ENCODE measurements around the gene CRELD2. TPM values are rescaled to one million over a fixed set of nuclear protein-coding genes. Genes with fewer than 3 reads are reported as not detected.
A peak's percentile ranks its signal among the peaks of the same experiment; 100 is the strongest.

The CRELD2 gene
- total RNA-seq, 2 experiments from 2014 or later = 58.0 to 58.1 TPM

DNA sequence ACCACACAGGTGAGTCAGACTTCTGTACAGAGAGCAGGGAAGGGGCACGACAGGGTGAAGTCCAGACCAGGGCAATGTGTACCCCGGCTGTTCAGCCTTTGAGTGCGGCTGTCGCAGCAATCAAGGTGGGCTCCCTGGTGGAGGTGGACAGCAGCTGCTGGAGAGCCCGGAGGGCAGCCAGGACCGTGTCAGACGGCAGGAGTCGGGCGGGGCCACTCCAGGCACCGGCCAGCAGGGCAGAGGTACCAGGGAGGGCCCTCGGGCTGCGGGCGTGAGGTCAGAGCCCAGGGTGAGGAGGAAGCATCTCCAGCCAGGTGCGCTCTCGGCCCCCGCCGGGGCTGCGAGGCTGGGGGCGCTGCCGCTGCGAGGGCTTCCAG is 41.3 kb downstream of the CRELD2 start:
- no peaks in the 10 kb centered on the region for H3K9me3 Mint-ChIP-seq (ENCODE audit: insufficient read depth)
- H3K27ac Mint-ChIP-seq = peak overlapping the region; percentile 81
- peak overlapping the region; percentile 66 for H3K4me3 Mint-ChIP-seq
- H3K4me1 Mint-ChIP-seq (ENCODE audit: low read depth) = peaks cover 28% of the 10 kb centered on the region
- ChIA-PET POLR2A (interaction anchor here (1.0 to 2.8 kb wide), 8 partner anchors 9 to 567 kb away, joined by 3 to 15 read pairs (median 4); no protein-coding TSS in a partner anchor), CTCF (interaction anchor here (1.2 kb wide), 1 partner anchor 23 kb away, joined by 3 read pairs; no protein-coding TSS in a partner anchor)
- ATAC-seq (no peak), DNase-seq (no peak)
- H3K27me3 Mint-ChIP-seq (ENCODE audit: low read depth) = no peaks in the 10 kb centered on the region
- peaks cover 29% of the 10 kb centered on the region for H3K36me3 Mint-ChIP-seq (ENCODE audit: low read depth)

- peak; percentile 95 for DNase-seq
- ChIA-PET POLR2A (interaction anchor here (1.0 to 2.8 kb wide), 8 partner anchors 9 to 566 kb away, joined by 3 to 15 read pairs (median 4); no protein-coding TSS in a partner anchor), CTCF (interaction anchor here (1.2 kb wide), 1 partner anchor 24 kb away, joined by 3 read pairs; no protein-coding TSS in a partner anchor)
- H3K4me1 Mint-ChIP-seq (ENCODE audit: low read depth) = peaks cover 31% of the 10 kb centered on the region
- peak within 1 kb of the TSS; percentile 86 for H3K27ac Mint-ChIP-seq
- H3K4me3 Mint-ChIP-seq = peak within 1 kb of the TSS; percentile 88
- H3K9me3 Mint-ChIP-seq (ENCODE audit: insufficient read depth) = no peaks in the 10 kb centered on the region
- ATAC-seq = peak; percentile 86
- H3K27me3 Mint-ChIP-seq (ENCODE audit: low read depth) = no peaks in the 10 kb centered on the region
- H3K36me3 Mint-ChIP-seq (ENCODE audit: low read depth) = peaks cover 30% of the 10 kb centered on the region
Measured at GRCh38 chr22:49960159-49961004, 41.9 kb downstream of the CRELD2 start, which contains the start of gene PIM3. TSS of gene PIM3 (plus strand) at chr22:49960772. CDS start at chr22:49960948, 176 bp downstream.

GRCh38 chr22:49961005-49961600 is 42.7 kb downstream of the CRELD2 start:
- H3K27me3 Mint-ChIP-seq (ENCODE audit: low read depth) = no peaks in the 10 kb centered on the region

GRCh38 chr22:49961601-49962011 is 43.2 kb downstream of the CRELD2 start:
- peak overlapping the region; percentile 86 for H3K27ac Mint-ChIP-seq
- DNase-seq (no peak), ATAC-seq (no peak)
- ChIA-PET POLR2A (interaction anchor here (1.3 to 2.8 kb wide), 8 partner anchors 9 to 36 kb away, joined by 4 to 15 read pairs (median 6); no protein-coding TSS in a partner anchor), CTCF (interaction anchor here (1.0 to 1.5 kb wide), 3 partner anchors 31 to 194 kb away, joined by 3 to 4 read pairs (median 3); no protein-coding TSS in a partner anchor)
- H3K4me3 Mint-ChIP-seq = peak overlapping the region; percentile 88
- H3K27me3 Mint-ChIP-seq (ENCODE audit: low read depth) = no peaks in the 10 kb centered on the region
- peaks cover 36% of the 10 kb centered on the region for H3K4me1 Mint-ChIP-seq (ENCODE audit: low read depth)
- H3K36me3 Mint-ChIP-seq (ENCODE audit: low read depth) = peaks cover 30% of the 10 kb centered on the region
- no peaks in the 10 kb centered on the region for H3K9me3 Mint-ChIP-seq (ENCODE audit: insufficient read depth)

More at GRCh38 chr22:49961005-49961600, 42.7 kb downstream of the CRELD2 start:
- peak; percentile 60 for DNase-seq
- CTCF ChIA-PET = interaction anchor here (1.0 to 1.5 kb wide), 3 partner anchors 25 to 194 kb away, joined by 3 to 4 read pairs (median 3); no protein-coding TSS in a partner anchor
- Mint-ChIP-seq H3K4me3 (peak overlapping the region; percentile 88), H3K27ac (peak overlapping the region; percentile 86), H3K36me3 (ENCODE audit: low read depth) (peaks cover 30% of the 10 kb centered on the region), H3K9me3 (ENCODE audit: insufficient read depth) (no peaks in the 10 kb centered on the region), H3K4me1 (ENCODE audit: low read depth) (peaks cover 32% of the 10 kb centered on the region)
- POLR2A ChIA-PET = interaction anchor here (1.1 to 2.8 kb wide), 9 partner anchors 9 to 36 kb away, joined by 3 to 15 read pairs (median 5); no protein-coding TSS in a partner anchor
- peak; percentile 4 for ATAC-seq

DNA sequence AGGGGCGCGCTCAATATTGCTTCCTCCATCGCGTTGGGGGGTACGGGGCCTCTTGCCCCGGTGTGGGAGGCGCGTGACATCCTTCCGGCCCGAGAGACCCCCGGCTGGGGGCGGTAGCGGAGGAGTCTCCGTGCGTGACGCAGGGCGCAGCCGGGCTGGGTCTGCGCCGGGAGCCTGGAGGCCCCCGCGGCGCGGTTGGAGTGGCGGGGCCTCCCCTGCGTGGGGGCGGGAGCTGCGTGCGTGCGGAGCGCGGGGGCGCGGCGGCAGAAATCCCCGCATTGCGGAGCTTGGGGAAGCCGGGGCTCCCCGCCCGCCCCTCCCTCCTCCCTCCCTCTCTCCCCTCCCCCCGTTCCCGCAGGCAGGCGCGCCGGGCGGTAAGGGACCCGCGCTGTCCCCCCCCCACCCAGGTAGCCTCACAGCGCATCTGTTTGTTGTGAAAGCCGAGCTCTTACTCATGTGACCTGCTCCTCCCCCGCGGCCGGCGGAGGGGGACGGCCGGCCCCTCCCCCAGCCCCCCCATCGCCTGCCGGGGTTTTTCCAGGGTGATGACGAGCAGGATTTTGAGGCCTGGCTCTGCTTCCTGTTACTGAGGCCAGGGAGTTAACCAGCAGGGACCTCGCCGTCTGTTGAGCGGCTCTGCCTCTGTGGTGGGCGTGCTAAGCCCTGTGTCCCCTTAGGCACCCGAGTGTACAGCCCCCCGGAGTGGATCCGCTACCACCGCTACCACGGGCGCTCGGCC is 43.7 kb downstream of the CRELD2 start:
- POLR2A ChIA-PET = interaction anchor here (1.0 to 2.8 kb wide), 6 partner anchors 8 to 68 kb away, joined by 3 to 15 read pairs (median 8); no protein-coding TSS in a partner anchor
- Mint-ChIP-seq H3K27me3 (ENCODE audit: low read depth) (no peaks in the 10 kb centered on the region), H3K27ac (peak overlapping the region; percentile 86), H3K36me3 (ENCODE audit: low read depth) (peaks cover 30% of the 10 kb centered on the region), H3K9me3 (ENCODE audit: insufficient read depth) (no peaks in the 10 kb centered on the region), H3K4me1 (ENCODE audit: low read depth) (peaks cover 36% of the 10 kb centered on the region), H3K4me3 (peak overlapping the region; percentile 88)
- DNase-seq (peak; percentile 73), ATAC-seq (no peak)
- CTCF ChIA-PET = interaction anchor here (1.0 to 1.5 kb wide), 4 partner anchors 31 to 195 kb away, joined by 3 to 6 read pairs (median 4); no protein-coding TSS in a partner anchor

DNA sequence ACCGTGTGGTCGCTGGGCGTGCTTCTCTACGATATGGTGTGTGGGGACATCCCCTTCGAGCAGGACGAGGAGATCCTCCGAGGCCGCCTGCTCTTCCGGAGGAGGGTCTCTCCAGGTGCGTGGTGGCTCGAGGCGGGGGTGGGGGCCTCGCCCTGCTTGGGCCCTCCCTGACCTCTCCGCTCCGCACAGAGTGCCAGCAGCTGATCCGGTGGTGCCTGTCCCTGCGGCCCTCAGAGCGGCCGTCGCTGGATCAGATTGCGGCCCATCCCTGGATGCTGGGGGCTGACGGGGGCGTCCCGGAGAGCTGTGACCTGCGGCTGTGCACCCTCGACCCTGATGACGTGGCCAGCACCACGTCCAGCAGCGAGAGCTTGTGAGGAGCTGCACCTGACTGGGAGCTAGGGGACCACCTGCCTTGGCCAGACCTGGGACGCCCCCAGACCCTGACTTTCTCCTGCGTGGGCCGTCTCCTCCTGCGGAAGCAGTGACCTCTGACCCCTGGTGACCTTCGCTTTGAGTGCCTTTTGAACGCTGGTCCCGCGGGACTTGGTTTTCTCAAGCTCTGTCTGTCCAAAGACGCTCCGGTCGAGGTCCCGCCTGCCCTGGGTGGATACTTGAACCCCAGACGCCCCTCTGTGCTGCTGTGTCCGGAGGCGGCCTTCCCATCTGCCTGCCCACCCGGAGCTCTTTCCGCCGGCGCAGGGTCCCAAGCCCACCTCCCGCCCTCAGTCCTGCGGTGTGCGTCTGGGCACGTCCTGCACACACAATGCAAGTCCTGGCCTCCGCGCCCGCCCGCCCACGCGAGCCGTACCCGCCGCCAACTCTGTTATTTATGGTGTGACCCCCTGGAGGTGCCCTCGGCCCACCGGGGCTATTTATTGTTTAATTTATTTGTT is 44.6 kb downstream of the CRELD2 start:
- CTCF ChIA-PET = interaction anchor here (1.1 to 1.4 kb wide), 2 partner anchors 32 to 67 kb away, joined by 3 to 6 read pairs; no protein-coding TSS in a partner anchor
- Mint-ChIP-seq H3K9me3 (ENCODE audit: insufficient read depth) (no peaks in the 10 kb centered on the region), H3K4me3 (peak overlapping the region; percentile 88), H3K27ac (peak overlapping the region; percentile 81), H3K27me3 (ENCODE audit: low read depth) (no peaks in the 10 kb centered on the region), H3K4me1 (ENCODE audit: low read depth) (peaks cover 43% of the 10 kb centered on the region), H3K36me3 (ENCODE audit: low read depth) (peaks cover 30% of the 10 kb centered on the region)
- DNase-seq (no peak), ATAC-seq (no peak)
- POLR2A ChIA-PET = interaction anchor here (0.6 to 2.8 kb wide), 5 partner anchors 8 to 67 kb away, joined by 3 to 15 read pairs (median 7); partner anchors contain the start of genes ALG12 and CRELD2

GRCh38 chr22:49963647-49964026 is 45.2 kb downstream of the CRELD2 start:
- DNase-seq = peak; percentile 25
- Mint-ChIP-seq H3K9me3 (ENCODE audit: insufficient read depth) (no peaks in the 10 kb centered on the region), H3K4me1 (ENCODE audit: low read depth) (peaks cover 43% of the 10 kb centered on the region), H3K36me3 (ENCODE audit: low read depth) (peaks cover 30% of the 10 kb centered on the region), H3K4me3 (peak overlapping the region; percentile 63), H3K27me3 (ENCODE audit: low read depth) (no peaks in the 10 kb centered on the region), H3K27ac (peak overlapping the region; percentile 52)
- ATAC-seq = no peak
- POLR2A ChIA-PET = no interaction called here
- CTCF ChIA-PET = no interaction called here

DNA sequence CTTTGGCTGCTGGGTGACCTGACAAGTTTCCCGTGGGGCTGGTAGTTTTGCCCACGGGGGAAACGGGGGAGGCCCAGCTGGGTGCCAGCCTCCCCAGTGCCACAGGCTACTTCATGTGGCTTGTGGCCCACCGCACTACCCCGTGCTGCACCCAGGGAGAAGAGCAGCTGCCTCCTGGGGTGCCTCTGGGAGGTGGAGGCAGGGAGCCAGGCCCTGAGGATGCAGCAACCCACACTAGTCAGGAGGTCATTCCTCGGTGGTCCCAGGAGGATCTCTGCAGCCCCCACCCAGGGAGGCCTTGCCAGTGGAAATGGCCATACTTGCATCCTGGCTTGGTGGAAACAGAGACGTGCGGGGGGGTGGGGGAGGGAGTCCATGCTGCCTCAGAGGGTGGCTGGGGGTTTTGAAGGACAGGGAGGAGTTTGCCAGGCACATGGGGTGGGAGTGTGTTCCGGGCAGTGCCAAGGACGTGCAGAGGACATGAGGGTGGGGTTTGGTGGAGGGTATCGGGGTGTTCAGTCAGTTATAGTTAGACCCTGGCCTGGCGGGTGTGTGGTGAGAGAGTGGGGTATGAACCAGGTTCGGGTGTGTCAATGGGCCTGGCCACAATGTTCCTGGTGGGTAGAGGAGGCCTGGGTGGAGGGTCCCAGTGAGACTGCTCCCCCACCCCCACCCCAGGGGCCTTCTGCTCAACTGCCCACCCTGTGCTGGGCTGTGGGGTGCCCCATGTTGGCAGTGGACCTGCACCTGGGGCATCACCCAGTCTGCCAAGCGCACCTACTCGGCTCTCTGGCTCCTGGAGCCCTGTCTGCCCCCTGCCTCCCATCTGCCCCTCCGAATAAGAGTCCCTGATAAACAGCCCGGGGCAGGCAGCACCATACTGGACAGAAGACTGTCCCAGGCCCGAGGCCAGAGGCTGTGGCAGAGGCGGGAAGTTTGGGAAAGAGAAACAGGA is 46.0 kb downstream of the CRELD2 start:
- Mint-ChIP-seq H3K9me3 (ENCODE audit: insufficient read depth) (no peaks in the 10 kb centered on the region), H3K27me3 (ENCODE audit: low read depth) (no peaks in the 10 kb centered on the region), H3K4me1 (ENCODE audit: low read depth) (peaks cover 36% of the 10 kb centered on the region), H3K4me3 (peak overlapping the region; percentile 63), H3K36me3 (ENCODE audit: low read depth) (peaks cover 30% of the 10 kb centered on the region), H3K27ac (peak overlapping the region; percentile 52)
- ATAC-seq (no peak), DNase-seq (peak; percentile 51)
- POLR2A ChIA-PET = no interaction called here
- CTCF ChIA-PET = no interaction called here

GRCh38 chr22:49965091-49966040 is 46.9 kb downstream of the CRELD2 start:
- Mint-ChIP-seq H3K27ac (peak overlapping the region; percentile 52), H3K9me3 (ENCODE audit: insufficient read depth) (no peaks in the 10 kb centered on the region), H3K36me3 (ENCODE audit: low read depth) (peaks cover 30% of the 10 kb centered on the region), H3K27me3 (ENCODE audit: low read depth) (no peaks in the 10 kb centered on the region), H3K4me3 (no peak overlapping the region), H3K4me1 (ENCODE audit: low read depth) (peaks cover 36% of the 10 kb centered on the region)
- ChIA-PET POLR2A (interaction anchor here (1.5 kb wide), 1 partner anchor 40 kb away, joined by 3 read pairs; no protein-coding TSS in a partner anchor), CTCF (interaction anchor here (2.5 kb wide), 1 partner anchor 65 kb away, joined by 10 read pairs; no protein-coding TSS in a partner anchor)
- no peak for DNase-seq
- no peak for ATAC-seq

All from activated CD8-positive, alpha-beta T cell treated with anti-CD3 and anti-CD28 coated beads, Interleukin-2, amount 10 ng/mL, durations not matched to agents 7 days and 5 days (primary cell).